Astrocyte (in vitro differentiated cells and primary cell): Measurements from ENCODE around the gene ASH1L.
"Not testable (repeated sequence)": the region's sequence is repeated elsewhere in the genome, so short reads cannot be mapped to it uniquely, and the experiment has no call there.

Source experiments
- CTCF ChIP-seq: IDR thresholded peaks from 2 replicates; pipeline ENCODE4 v1.5.1; 2011; ENCODE audit warnings: low read depth, mild to moderate bottlenecking, inconsistent platforms, low read length, moderate library complexity; ENCODE audit not compliant: insufficient read depth
- EZH2 ChIP-seq: IDR thresholded peaks from 2 replicates; pipeline ENCODE4 v1.6.1; 2012; ENCODE audit warnings: mild to moderate bottlenecking, low read length, inconsistent platforms; ENCODE audit not compliant: insufficient read depth

- TF ChIP-seq CTCF, EZH2: not testable (repeated sequence)
These were observed 74.2 kb downstream of the ASH1L start for GRCh38 chr1:155488419-155488818.
